ENCODE data around the gene KY. TPM values are rescaled to one million over a fixed set of nuclear protein-coding genes. Genes with fewer than 3 reads are reported as not detected.

Gene KY
- total and polyA plus RNA-seq, 7 experiments from 2014 or later = not detected

DNA sequence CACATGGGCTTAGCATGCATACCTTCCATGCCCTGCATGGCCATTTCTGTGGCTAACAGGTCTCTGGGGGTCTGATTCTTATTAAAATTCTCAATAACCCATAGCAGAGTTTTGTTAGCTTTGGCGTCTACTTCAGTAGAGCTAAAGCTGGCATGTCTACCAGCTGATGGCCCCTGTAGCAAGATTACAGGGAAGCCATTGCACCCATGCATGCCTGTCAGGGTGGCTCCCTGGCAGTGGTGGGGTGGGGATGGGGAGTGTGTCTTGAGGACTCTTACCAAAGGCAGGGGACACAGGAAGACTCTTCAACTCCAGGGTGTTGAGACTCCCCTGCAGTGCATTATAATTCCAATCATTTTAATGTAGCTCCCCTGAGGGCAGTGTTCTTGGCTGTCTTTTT is 4.7 kb downstream of the KY start:
- H3K9me3 ChIP-seq (ENCODE audit: control insufficient read depth in 2 of 3, low read length in 3 of 3) = no peaks in the 10 kb centered on the region
- H3K27ac ChIP-seq (ENCODE audit: low read depth, low read length) = no peak overlapping the region
- ATAC-seq (no peak), DNase-seq (no peak)
- H3K4me1 ChIP-seq (ENCODE audit: control insufficient read depth in 2 of 2, insufficient read depth in 2 of 2, low read length in 2 of 2) = no peaks in the 10 kb centered on the region
- Mint-ChIP-seq H3K4me1 (peaks cover 0 to 3% (median 0%) of the 10 kb centered on the region in 7 donors), H3K9me3 (no peaks in the 10 kb centered on the region), H3K4me3 (no peak overlapping the region), H3K36me3 (no peaks in the 10 kb centered on the region), H3K27ac (no peak overlapping the region), H3K27me3 (peaks cover 0 to 17% (median 7%) of the 10 kb centered on the region in 5 donors)
- no peak overlapping the region for H3K4me3 ChIP-seq (ENCODE audit: low read length)
- intact Hi-C loops (cut with micrococcal nuclease) = no loop called here
- H3K27me3 ChIP-seq (ENCODE audit: control insufficient read depth in 2 of 2, insufficient read depth in 2 of 2, low read length in 2 of 2) = no peaks in the 10 kb centered on the region
- H3K36me3 ChIP-seq (ENCODE audit: control insufficient read depth in 2 of 3, insufficient read depth in 3 of 3, low read length in 3 of 3) = no peaks in the 10 kb centered on the region
- ChIA-PET POLR2A (no interaction called here), CTCF (no interaction called here)

DNA sequence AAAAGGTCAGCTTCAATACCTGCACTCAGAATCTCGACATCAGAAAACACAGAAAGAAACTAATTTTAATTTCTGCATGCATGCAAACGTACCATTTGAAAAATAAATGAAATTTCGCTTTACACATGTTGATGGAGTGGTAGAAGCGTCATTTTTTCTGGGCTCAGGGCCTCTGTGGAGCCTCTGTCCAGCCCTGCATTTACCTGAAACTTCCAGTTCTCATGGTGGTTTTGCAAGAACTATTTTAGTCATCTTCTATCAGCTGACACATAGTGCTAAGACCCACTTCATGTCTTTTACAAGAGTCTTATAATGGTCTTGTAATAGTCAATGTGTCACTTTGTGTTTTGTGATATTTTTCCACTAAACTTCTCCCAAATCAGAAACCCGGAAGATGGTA is 5.3 kb downstream of the KY start:
- intact Hi-C loops (cut with micrococcal nuclease) = no loop called here
- H3K27me3 ChIP-seq (ENCODE audit: control insufficient read depth in 2 of 2, insufficient read depth in 2 of 2, low read length in 2 of 2) = no peaks in the 10 kb centered on the region
- POLR2A ChIA-PET = no interaction called here
- H3K27ac ChIP-seq (ENCODE audit: low read depth, low read length) = no peak overlapping the region
- no peaks in the 10 kb centered on the region for H3K36me3 ChIP-seq (ENCODE audit: control insufficient read depth in 2 of 3, insufficient read depth in 3 of 3, low read length in 3 of 3)
- no peak overlapping the region for H3K4me3 ChIP-seq (ENCODE audit: low read length)
- Mint-ChIP-seq H3K4me1 (peaks cover 0 to 4% (median 0%) of the 10 kb centered on the region in 7 donors), H3K27me3 (peaks cover 0 to 19% (median 6%) of the 10 kb centered on the region in 5 donors), H3K4me3 (no peak overlapping the region), H3K9me3 (peaks cover 0 to 2% (median 0%) of the 10 kb centered on the region in 11 donors), H3K27ac (no peak overlapping the region), H3K36me3 (no peaks in the 10 kb centered on the region)
- DNase-seq = no peak
- no peaks in the 10 kb centered on the region for H3K4me1 ChIP-seq (ENCODE audit: control insufficient read depth in 2 of 2, insufficient read depth in 2 of 2, low read length in 2 of 2)
- no peaks in the 10 kb centered on the region for H3K9me3 ChIP-seq (ENCODE audit: control insufficient read depth in 2 of 3, low read length in 3 of 3)
- ATAC-seq = no peak
- CTCF ChIA-PET = no interaction called here

DNA sequence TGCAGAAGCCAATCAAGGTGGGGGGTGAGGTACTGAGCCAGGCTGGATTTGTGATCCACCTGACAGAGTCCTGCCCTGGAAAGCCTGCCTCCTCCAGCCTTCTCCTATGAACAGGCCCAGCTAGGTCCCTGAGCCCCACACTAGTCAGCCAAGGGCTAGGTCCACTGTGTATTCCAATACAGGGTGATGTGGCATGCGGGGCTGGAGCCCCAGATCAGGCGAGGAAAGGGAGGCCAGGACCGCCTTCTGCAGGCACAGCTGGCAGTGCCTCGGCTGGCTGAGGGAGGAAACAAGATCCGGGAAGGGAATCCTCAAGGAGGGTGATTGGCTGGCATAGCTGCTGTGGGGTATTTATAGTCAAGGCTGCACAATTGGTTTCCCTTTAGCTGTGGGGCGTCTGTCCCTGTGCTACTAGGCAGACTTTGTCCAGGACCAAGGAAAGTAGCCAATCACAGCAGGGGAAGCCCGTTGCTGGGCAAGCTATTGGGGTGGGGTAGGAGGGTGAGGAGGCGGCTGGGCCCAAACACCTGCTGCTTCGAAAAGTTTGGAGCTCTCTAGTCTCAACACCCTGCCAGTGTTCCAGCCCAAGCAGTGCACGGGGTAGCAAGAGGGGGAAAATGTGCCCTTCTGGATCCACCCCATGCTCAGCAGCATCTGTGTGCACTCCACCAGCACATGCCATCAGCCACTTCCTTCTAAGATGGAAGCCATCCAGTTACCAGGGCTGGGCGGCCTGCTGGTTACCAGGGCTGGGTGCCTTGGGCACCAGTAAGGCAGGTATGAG is 5.9 kb downstream of the KY start:
- Mint-ChIP-seq H3K27me3 (peaks cover 0 to 15% (median 6%) of the 10 kb centered on the region in 5 donors), H3K9me3 (peaks cover 0 to 2% (median 0%) of the 10 kb centered on the region in 11 donors), H3K4me1 (peaks cover 0 to 4% (median 0%) of the 10 kb centered on the region in 7 donors), H3K36me3 (no peaks in the 10 kb centered on the region), H3K27ac (no peak overlapping the region), H3K4me3 (no peak overlapping the region)
- no peaks in the 10 kb centered on the region for H3K36me3 ChIP-seq (ENCODE audit: control insufficient read depth in 2 of 3, insufficient read depth in 3 of 3, low read length in 3 of 3)
- DNase-seq (no peak), ATAC-seq (no peak)
- H3K9me3 ChIP-seq (ENCODE audit: control insufficient read depth in 2 of 3, low read length in 3 of 3) = no peaks in the 10 kb centered on the region
- ChIA-PET POLR2A (no interaction called here), CTCF (no interaction called here)
- H3K27me3 ChIP-seq (ENCODE audit: control insufficient read depth in 2 of 2, insufficient read depth in 2 of 2, low read length in 2 of 2) = no peaks in the 10 kb centered on the region
- intact Hi-C loops (cut with micrococcal nuclease) = no loop called here
- H3K4me1 ChIP-seq (ENCODE audit: control insufficient read depth in 2 of 2, insufficient read depth in 2 of 2, low read length in 2 of 2) = no peaks in the 10 kb centered on the region
- no peak overlapping the region for H3K4me3 ChIP-seq (ENCODE audit: low read length)
- H3K27ac ChIP-seq (ENCODE audit: low read depth, low read length) = no peak overlapping the region

DNA sequence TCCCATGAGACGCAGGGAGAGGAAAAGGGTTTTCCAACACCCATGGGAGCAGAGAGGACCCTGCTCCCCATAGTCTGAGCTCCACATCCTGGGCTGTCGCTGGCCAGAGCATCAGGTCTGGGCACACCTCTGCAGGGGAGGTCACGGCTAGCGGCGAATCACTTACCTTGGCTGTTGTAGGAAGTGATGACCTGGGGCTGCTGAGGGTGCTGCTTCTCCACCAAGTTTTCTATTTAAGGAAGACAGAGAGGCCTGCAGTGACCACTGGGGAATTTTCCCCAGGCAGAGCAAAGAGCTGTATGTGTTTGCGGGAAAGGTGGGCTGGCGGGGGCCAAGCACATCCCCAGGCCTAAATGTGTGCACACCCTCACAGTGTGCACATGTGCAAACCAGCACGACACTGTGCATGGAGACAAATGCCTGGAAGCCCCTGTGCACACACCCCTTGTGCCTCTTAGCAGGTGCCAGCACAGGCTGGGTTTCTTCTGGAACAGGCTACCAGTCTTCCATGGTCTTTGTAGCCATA is 7.6 kb downstream of the KY start:
- Mint-ChIP-seq H3K27me3 (peaks cover 0 to 11% (median 0%) of the 10 kb centered on the region in 5 donors), H3K36me3 (no peaks in the 10 kb centered on the region), H3K4me3 (no peak overlapping the region), H3K9me3 (peaks cover 0 to 2% (median 0%) of the 10 kb centered on the region in 11 donors), H3K27ac (no peak overlapping the region), H3K4me1 (peaks cover 0 to 4% (median 0%) of the 10 kb centered on the region in 7 donors)
- no peaks in the 10 kb centered on the region for H3K4me1 ChIP-seq (ENCODE audit: control insufficient read depth in 2 of 2, insufficient read depth in 2 of 2, low read length in 2 of 2)
- H3K36me3 ChIP-seq (ENCODE audit: control insufficient read depth in 2 of 3, insufficient read depth in 3 of 3, low read length in 3 of 3) = no peaks in the 10 kb centered on the region
- ATAC-seq (no peak), DNase-seq (no peak)
- H3K4me3 ChIP-seq (ENCODE audit: low read length) = no peak overlapping the region
- H3K27ac ChIP-seq (ENCODE audit: low read depth, low read length) = no peak overlapping the region
- POLR2A ChIA-PET = no interaction called here
- no peaks in the 10 kb centered on the region for H3K27me3 ChIP-seq (ENCODE audit: control insufficient read depth in 2 of 2, insufficient read depth in 2 of 2, low read length in 2 of 2)
- CTCF ChIA-PET = no interaction called here
- H3K9me3 ChIP-seq (ENCODE audit: control insufficient read depth in 2 of 3, low read length in 3 of 3) = no peaks in the 10 kb centered on the region
- intact Hi-C loops (cut with micrococcal nuclease) = no loop called here

DNA sequence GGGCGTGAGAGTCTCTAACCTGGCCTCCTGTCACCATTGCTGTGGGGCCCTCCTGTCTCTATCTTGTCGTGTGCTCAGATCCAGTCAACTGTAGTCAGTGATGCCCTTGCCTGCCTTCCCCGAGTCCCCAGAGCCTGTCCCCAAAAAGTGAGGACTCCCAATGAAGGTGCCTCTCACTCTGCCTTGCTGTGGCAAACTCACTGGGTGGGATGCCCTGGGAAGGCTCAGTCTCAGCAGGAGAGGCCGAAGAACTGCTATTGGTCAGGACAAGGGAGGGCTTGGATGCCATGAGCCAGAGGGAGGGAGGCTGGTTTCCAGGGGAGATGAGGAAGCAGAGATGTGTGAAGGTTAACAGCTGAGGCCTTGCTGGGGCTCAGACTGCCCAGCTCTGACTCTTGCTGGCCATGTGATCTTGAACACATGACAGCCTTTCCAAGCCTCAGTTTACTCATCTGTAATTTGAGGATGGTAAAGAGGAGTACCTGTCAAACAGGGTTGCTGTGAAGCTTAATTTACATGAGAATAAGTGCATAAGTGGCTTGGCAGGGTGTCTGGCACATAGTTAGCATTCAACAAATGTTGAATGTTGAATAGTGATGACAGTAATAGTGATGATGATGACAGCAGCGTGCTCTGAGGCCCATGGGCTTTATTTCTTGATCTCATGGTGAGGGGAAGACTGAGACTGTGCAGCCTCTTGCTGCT is 8.2 kb downstream of the KY start:
- H3K4me3 Mint-ChIP-seq = no peak overlapping the region
- H3K27ac Mint-ChIP-seq = no peak overlapping the region
- ChIA-PET CTCF (no interaction called here), POLR2A (no interaction called here)
- Histone ChIP-seq H3K9me3 (ENCODE audit: control insufficient read depth in 2 of 3, low read length in 3 of 3) (no peaks in the 10 kb centered on the region), H3K36me3 (ENCODE audit: control insufficient read depth in 2 of 3, insufficient read depth in 3 of 3, low read length in 3 of 3) (no peaks in the 10 kb centered on the region), H3K4me3 (ENCODE audit: low read length) (no peak overlapping the region), H3K27ac (ENCODE audit: low read depth, low read length) (no peak overlapping the region), H3K4me1 (ENCODE audit: control insufficient read depth in 2 of 2, insufficient read depth in 2 of 2, low read length in 2 of 2) (no peaks in the 10 kb centered on the region), H3K27me3 (ENCODE audit: control insufficient read depth in 2 of 2, insufficient read depth in 2 of 2, low read length in 2 of 2) (no peaks in the 10 kb centered on the region)
- H3K36me3 Mint-ChIP-seq = no peaks in the 10 kb centered on the region
- H3K9me3 Mint-ChIP-seq = peaks cover 0 to 2% (median 0%) of the 10 kb centered on the region in 11 donors
- DNase-seq (no peak), ATAC-seq (no peak)
- intact Hi-C loops (cut with micrococcal nuclease) = no loop called here
- peaks cover 0 to 11% (median 0%) of the 10 kb centered on the region in 5 donors for H3K27me3 Mint-ChIP-seq
- peaks cover 0 to 4% (median 0%) of the 10 kb centered on the region in 7 donors for H3K4me1 Mint-ChIP-seq

DNA sequence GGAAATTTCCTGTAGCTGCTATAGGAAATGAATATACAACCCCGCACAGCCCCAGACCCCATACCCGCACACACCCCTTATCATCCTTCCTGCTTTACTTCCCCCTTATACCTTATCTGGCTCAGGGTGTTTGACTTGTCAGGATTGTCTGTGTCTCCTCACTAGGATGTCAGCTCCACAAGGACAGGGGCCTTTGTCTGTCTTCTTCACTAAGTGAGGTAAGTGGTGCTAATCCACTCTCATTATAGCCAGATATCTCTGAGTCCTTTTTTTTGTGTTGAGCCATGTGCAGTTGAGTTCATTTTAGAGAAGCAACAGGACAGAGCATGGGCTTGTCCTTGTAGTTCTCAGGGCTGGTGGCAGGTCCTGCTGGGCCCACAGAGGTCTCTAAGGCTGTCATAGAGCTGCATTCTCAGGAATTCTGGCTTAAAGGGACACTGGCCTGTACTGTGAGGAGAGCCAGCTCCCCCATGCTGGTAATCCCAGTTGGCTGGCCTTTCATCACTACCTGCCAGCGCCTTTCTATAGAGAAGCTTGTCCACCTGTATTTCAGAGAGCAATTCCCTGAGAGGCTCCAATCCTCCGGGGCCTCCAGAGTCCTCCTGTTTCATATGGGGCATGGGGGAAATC is 9.0 kb downstream of the KY start:
- H3K4me1 ChIP-seq (ENCODE audit: control insufficient read depth in 2 of 2, insufficient read depth in 2 of 2, low read length in 2 of 2) = no peaks in the 10 kb centered on the region
- Mint-ChIP-seq H3K27ac (no peak overlapping the region), H3K4me1 (peaks cover 0 to 4% (median 0%) of the 10 kb centered on the region in 7 donors), H3K36me3 (no peaks in the 10 kb centered on the region), H3K4me3 (no peak overlapping the region), H3K9me3 (peaks cover 0 to 2% (median 0%) of the 10 kb centered on the region in 11 donors), H3K27me3 (peaks cover 0 to 11% (median 0%) of the 10 kb centered on the region in 5 donors)
- no peak overlapping the region for H3K4me3 ChIP-seq (ENCODE audit: low read length)
- H3K27me3 ChIP-seq (ENCODE audit: control insufficient read depth in 2 of 2, insufficient read depth in 2 of 2, low read length in 2 of 2) = no peaks in the 10 kb centered on the region
- intact Hi-C loops (cut with micrococcal nuclease) = loop anchor here in 1 of 2 donors (2.0 kb wide), 1 partner anchor 41 kb away; no protein-coding TSS in a partner anchor
- no peaks in the 10 kb centered on the region for H3K36me3 ChIP-seq (ENCODE audit: control insufficient read depth in 2 of 3, insufficient read depth in 3 of 3, low read length in 3 of 3)
- H3K9me3 ChIP-seq (ENCODE audit: control insufficient read depth in 2 of 3, low read length in 3 of 3) = no peaks in the 10 kb centered on the region
- ChIA-PET POLR2A (no interaction called here), CTCF (no interaction called here)
- no peak overlapping the region for H3K27ac ChIP-seq (ENCODE audit: low read depth, low read length)
- ATAC-seq (no peak), DNase-seq (no peak)
